ENCODE data around the gene SENP2. TPM values are rescaled to one million over a fixed set of nuclear protein-coding genes. Genes with fewer than 3 reads are reported as not detected.

SENP2 gene
- total RNA-seq, 1 donor from 2014 or later: 12.9 TPM

DNA sequence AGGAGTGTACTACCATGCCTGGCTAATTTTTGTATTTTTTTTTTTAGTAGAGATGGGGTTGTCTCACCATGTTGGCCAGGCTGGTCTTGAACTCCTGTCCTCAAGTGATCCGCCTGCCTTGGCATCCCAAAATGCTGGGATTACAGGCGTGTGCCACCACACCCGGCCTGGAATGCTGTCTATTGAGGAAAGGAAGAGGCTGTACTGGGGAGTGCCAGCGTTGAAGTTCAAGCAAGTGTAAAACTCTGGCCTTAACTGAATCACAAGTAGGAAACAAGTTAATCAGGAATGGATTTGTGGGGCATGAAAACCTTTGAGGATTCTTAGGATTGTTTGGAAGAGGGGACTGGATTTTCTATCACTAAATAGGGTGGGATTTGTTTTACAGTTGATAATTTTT, 1.4 kb upstream of the SENP2 start:
- DNase-seq (ENCODE audit: low read depth): no peak
- no peak overlapping the region for H3K4me3 ChIP-seq (ENCODE audit: low read depth, low read length)
- TF ChIP-seq CTCF (conservative IDR thresholded peaks at IDR 0.05; ENCODE audit: low read depth, low read length): no peak

DNA sequence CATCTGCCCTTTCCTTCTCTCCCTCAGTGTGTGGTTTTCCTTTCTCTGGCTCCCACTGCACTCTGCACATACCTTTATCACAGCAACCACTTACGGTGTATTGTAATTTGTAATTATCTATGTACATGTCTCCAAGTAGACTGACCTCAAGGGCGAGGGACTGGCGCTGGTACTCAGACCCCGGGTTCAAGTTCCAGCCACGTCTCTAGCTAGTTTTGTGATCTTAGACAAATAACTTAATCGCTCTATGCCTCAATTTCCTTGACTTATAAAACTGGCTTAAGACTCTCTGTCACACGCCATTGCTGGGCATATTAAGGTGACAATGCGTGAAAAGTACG, 607 bp upstream of the SENP2 start:
- TF ChIP-seq CTCF (conservative IDR thresholded peaks at IDR 0.05; ENCODE audit: low read depth, low read length): no peak
- DNase-seq (ENCODE audit: low read depth): no peak
- H3K4me3 ChIP-seq (ENCODE audit: low read depth, low read length): peak overlapping the region; percentile 97

DNA sequence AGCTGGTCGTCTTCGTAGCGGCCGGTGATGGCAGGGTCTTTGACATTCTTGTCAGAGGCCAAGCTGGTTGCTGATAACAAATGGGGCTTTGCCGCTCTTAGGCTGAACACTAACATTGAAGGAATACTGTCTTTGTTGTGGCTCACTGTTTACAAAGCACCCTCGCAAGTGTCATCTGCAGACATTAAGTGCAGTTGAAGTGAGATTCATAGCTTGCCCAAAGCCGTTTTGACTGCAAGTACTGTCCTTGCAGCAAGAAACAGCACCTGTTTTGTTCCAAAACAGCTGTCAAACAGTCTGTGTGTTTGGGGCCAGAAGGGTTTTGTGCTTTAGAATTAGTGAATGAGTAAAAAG, 568 bp downstream of the SENP2 start:
- H3K4me3 ChIP-seq (ENCODE audit: low read depth, low read length): peak overlapping the region; percentile 97
- no peak for DNase-seq (ENCODE audit: low read depth)
- TF ChIP-seq CTCF (conservative IDR thresholded peaks at IDR 0.05; ENCODE audit: low read depth, low read length): no peak

- no peak for DNase-seq (ENCODE audit: low read depth)
- H3K4me3 ChIP-seq (ENCODE audit: low read depth, low read length): no peak overlapping the region
- no peak for TF ChIP-seq CTCF (conservative IDR thresholded peaks at IDR 0.05; ENCODE audit: low read depth, low read length)
Observed at GRCh38 chr3:185594073-185594472, 8.0 kb downstream of the SENP2 start.

DNA sequence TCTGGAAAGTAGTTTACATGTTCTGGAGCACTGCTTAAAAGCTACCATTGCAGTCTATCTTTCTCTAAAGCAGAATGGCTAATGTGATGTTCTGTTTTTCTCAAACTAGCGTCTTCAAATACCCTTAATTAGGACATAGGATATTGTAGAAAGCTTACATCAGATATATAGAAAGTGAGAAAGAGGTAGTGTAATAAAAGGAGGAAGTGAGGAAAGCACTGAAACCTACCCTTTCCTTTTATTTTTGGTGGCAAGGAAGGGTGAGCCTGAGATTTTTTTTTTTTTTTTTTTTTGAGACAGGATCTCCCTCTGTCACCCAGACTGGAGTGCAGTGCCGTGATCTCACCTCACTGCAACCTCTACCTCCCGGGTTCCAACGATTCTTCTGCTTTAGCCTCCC, 9.4 kb downstream of the SENP2 start:
- no peak overlapping the region for H3K4me3 ChIP-seq (ENCODE audit: low read depth, low read length)
- TF ChIP-seq CTCF (conservative IDR thresholded peaks at IDR 0.05; ENCODE audit: low read depth, low read length): no peak
- no peak for DNase-seq (ENCODE audit: low read depth)

GRCh38 chr3:185605566-185605965, 19.5 kb downstream of the SENP2 start:
- no peak for DNase-seq (ENCODE audit: low read depth)
- no peak overlapping the region for H3K4me3 ChIP-seq (ENCODE audit: low read depth, low read length)
- no peak for TF ChIP-seq CTCF (conservative IDR thresholded peaks at IDR 0.05; ENCODE audit: low read depth, low read length)

DNA sequence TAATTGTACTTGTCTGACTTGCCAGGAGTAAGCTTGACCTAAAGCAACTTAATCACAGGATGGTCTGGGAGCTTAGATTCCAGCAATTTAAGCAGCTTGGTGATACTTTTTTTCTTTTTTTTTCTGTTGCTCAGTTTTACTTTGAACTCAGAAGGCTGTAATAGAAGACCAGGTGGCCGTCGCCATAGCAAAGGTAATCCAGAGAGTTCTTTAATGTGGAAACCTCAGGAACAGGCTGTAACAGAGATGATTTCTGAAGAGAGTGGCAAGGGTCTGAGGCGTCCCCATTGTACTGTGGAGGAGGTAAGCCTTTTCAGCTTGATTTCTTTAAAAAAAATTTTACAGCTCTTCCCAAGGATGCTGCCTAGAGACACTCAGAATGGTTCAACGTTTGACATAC, 20.1 kb downstream of the SENP2 start:
- TF ChIP-seq CTCF (conservative IDR thresholded peaks at IDR 0.05; ENCODE audit: low read depth, low read length): no peak
- DNase-seq (ENCODE audit: low read depth): no peak
- H3K4me3 ChIP-seq (ENCODE audit: low read depth, low read length): no peak overlapping the region

Data from epithelial cell of proximal tubule (primary cell).